HG03175 (cell line): ENCODE measurements around the gene QRICH1.
A peak's percentile ranks its signal among the peaks of the same experiment; 100 is the strongest.

Experiments
- ATAC-seq: cut with Tn5 transposase; IDR thresholded peaks from one replicate; pipeline ENCODE4 v1.9.1; 2021; ENCODE audit warnings: mild to moderate bottlenecking, moderate library complexity; ENCODE audit not compliant: unreplicated experiment

The QRICH1 gene

GRCh38 chr3:49035281-49035680 is 58.6 kb downstream of the QRICH1 start:
- no peak for ATAC-seq

GRCh38 chr3:49034650-49035049 is 59.2 kb downstream of the QRICH1 start:
- no peak for ATAC-seq

GRCh38 chr3:49032646-49033304 is 61.1 kb downstream of the QRICH1 start:
- ATAC-seq, result no peak

- ATAC-seq, result no peak
Observed at GRCh38 chr3:49030321-49030720, 63.5 kb downstream of the QRICH1 start.

- no peak for ATAC-seq
Observed at GRCh38 chr3:49029563-49029884, 64.3 kb downstream of the QRICH1 start.

- ATAC-seq, result peak; percentile 92
Observed at GRCh38 chr3:49028673-49029562, 65.0 kb downstream of the QRICH1 start, which contains the start of gene IMPDH2. TSS of gene IMPDH2 (minus strand) at chr3:49029398. CDS start at chr3:49029350, 48 bp downstream.

- no peak for ATAC-seq
Observed at GRCh38 chr3:49028298-49028672, 65.6 kb downstream of the QRICH1 start.

- no peak for ATAC-seq
Observed at GRCh38 chr3:49027634-49028033, 66.2 kb downstream of the QRICH1 start.

GRCh38 chr3:49026536-49026935 is 67.3 kb downstream of the QRICH1 start:
- ATAC-seq, result no peak

- no peak for ATAC-seq
Observed at GRCh38 chr3:49025793-49026520, 67.9 kb downstream of the QRICH1 start.

- ATAC-seq, result no peak
Observed at GRCh38 chr3:49025005-49025792, 68.7 kb downstream of the QRICH1 start.

- no peak for ATAC-seq
Observed at GRCh38 chr3:49024449-49024848, 69.4 kb downstream of the QRICH1 start.

- ATAC-seq, result no peak
Observed at GRCh38 chr3:49023775-49024174, 70.1 kb downstream of the QRICH1 start.

GRCh38 chr3:49022688-49023171 is 71.1 kb downstream of the QRICH1 start:
- no peak for ATAC-seq

- ATAC-seq, result peak; percentile 59
Observed at GRCh38 chr3:49021813-49022687, 71.8 kb downstream of the QRICH1 start, which contains the start of gene NDUFAF3. TSS of gene NDUFAF3 (plus strand) at chr3:49022121. CDS start at chr3:49022145, 24 bp downstream.

- ATAC-seq, result peak; percentile 51
Observed at GRCh38 chr3:49021213-49021812, 72.6 kb downstream of the QRICH1 start.

- ATAC-seq, result peak; percentile 0
Observed at GRCh38 chr3:49020330-49021212, 73.3 kb downstream of the QRICH1 start.

GRCh38 chr3:49019941-49020329 is 73.9 kb downstream of the QRICH1 start:
- ATAC-seq, result no peak
